HuH-7 (cell line): ENCODE data around the gene COL1A2.

Source experiments
- DNase-seq: peaks from one replicate; pipeline ENCODE4 v3.0.0; 2011; ENCODE audit warnings: low spot score

COL1A2 gene

GRCh38 chr7:94410413-94411187 is 15.9 kb downstream of the COL1A2 start:
- no peak for DNase-seq

DNA sequence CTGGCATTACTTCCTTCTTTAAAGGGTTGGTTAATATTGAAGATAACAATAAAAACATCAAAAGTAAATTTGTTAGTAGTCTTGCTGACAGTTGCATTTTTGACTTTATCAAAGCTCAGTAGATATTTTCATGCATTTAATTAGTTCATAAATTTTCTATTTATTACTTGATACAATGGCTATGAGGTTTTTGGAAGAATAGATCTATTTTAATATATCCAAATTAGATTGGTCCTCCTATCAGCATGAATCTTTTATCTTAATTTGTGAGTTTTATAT is 16.4 kb downstream of the COL1A2 start:
- DNase-seq = no peak

- no peak for DNase-seq
These were observed 18.1 kb downstream of the COL1A2 start for GRCh38 chr7:94412762-94413322.

DNA sequence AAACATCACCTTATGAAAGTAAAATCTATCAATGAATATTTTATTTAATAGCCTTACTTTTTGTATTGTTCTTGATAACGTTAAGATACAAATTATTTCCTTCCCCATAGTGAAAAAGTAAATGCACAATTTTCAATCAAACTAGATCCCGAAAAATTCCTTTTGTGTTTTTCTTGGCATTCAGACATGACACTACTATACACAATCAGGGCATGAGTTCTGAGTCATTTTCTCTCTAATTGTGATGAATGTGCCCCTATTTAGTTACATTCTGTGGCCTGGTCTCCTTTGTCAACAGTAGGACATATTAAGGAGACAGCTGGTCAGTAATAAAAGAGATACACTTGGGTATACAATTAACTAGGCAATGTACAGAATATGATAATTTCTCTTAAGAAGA is 19.8 kb downstream of the COL1A2 start:
- no peak for DNase-seq

- DNase-seq = no peak
These were observed 20.3 kb downstream of the COL1A2 start for GRCh38 chr7:94414980-94415379.

DNA sequence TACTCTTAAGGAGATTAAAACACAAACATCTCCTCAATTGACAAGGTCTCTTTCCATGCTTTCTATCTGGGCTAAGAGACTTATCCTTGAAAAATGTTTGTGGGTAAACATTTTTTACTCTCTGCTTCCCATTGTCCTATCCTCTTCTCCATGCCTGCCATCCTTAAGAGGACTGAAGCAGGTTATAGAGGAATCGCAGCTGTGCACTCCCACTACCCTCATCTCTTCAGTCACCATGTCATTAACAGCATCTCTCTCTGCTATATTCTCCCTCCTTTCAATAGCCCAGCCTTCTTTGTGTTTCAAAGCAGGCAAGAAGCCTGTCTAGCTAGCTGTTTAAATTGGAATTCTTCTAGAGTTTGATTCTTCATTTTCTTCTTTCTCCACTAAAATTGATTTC is 22.6 kb downstream of the COL1A2 start:
- no peak for DNase-seq

GRCh38 chr7:94417901-94418300 is 23.2 kb downstream of the COL1A2 start:
- DNase-seq = no peak

- no peak for DNase-seq
These were observed 24.2 kb downstream of the COL1A2 start for GRCh38 chr7:94418851-94419250.

DNA sequence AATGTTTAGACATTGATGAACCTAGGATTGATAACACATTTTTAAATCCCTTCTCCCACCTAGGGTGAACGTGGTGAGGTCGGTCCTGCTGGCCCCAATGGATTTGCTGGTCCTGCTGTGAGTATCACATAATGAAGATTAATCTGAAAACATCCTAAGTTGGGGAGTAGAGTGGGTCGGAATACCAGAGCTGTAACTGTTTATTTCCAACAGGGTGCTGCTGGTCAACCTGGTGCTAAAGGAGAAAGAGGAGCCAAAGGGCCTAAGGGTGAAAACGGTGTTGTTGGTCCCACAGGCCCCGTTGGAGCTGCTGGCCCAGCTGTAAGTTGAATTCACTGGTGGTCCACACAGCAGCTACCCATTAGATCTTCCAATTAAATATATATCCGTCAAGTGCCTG is 25.6 kb downstream of the COL1A2 start:
- no peak for DNase-seq

- no peak for DNase-seq
These were observed 27.0 kb downstream of the COL1A2 start for GRCh38 chr7:94421681-94422080.

DNA sequence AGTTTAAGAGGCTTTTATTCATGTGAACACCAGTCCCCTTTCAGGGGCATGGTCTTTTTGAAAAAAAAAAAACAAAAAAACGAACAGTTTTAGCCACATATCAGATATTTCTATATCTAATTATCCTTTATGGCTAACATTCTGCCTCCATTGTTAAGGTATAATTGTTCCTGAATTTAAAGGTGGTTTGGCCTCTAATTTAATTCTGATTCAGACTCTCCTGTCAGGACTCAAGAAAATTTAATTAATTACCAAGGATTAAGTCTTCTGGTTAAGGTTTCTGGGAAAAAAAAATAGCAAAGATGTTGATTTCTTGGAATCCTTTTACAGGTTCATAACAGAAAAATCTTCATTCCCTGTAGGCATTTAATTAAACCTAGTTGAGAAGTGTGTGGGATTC is 27.4 kb downstream of the COL1A2 start:
- DNase-seq = no peak

DNA sequence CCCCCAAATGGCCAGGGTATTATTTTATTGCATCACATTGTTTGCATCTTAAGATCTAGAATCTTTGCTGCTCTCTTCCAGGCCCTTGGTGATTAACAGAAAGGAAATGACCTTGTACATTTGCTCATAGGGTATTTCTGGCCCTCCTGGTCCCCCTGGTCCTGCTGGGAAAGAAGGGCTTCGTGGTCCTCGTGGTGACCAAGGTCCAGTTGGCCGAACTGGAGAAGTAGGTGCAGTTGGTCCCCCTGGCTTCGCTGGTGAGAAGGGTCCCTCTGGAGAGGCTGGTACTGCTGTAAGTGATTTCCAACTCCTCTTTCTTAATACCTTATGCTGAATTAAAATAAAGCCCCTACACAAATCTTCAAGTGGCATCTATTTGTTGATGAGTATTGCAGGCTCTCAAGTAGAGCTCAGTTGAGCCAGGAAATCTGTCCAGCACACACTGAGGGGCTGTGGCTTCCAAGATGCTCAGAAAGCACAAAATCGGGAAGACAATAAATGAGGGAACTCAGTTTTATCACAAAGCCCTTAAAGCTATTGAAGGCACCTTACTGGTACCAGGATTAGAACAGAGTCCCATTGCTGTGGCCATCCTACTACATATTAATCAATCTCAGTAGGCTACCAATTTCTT is 28.2 kb downstream of the COL1A2 start:
- no peak for DNase-seq

DNA sequence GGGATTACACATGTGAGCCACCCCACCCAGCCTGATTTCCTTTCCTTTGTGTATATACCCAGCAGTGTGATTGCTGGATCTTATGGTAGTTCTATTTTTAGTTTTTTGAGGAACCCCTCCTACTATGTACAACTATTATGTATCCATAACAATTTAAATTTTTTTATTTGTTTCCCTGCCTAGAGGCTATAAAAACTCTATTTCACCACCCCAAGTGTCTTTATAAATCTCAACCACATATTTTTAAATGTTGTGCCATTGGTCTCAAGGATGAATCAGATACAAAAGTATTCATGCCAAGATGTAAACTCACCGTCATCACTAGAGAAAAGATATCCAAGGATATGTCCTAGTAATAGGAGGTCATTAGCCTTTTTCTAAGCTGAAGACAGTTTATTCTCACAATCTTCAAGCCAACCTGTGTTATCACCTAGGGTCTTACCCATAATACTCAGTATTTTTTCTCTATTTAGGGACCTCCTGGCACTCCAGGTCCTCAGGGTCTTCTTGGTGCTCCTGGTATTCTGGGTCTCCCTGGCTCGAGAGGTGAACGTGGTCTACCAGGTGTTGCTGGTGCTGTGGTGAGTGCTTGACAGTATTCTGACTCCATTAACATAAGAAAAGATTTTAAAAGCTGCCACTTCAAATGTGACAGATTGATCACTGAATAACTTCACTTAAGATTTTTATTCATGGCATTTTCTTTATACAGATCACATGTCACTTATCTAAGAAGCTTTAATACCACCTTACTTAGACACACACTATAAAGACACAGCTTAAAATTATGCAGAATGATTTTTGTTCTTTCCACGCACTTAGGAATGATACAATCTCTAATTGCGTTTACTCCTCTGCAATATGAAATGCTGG is 29.4 kb downstream of the COL1A2 start:
- no peak for DNase-seq

GRCh38 chr7:94425546-94425945 is 30.9 kb downstream of the COL1A2 start:
- no peak for DNase-seq

DNA sequence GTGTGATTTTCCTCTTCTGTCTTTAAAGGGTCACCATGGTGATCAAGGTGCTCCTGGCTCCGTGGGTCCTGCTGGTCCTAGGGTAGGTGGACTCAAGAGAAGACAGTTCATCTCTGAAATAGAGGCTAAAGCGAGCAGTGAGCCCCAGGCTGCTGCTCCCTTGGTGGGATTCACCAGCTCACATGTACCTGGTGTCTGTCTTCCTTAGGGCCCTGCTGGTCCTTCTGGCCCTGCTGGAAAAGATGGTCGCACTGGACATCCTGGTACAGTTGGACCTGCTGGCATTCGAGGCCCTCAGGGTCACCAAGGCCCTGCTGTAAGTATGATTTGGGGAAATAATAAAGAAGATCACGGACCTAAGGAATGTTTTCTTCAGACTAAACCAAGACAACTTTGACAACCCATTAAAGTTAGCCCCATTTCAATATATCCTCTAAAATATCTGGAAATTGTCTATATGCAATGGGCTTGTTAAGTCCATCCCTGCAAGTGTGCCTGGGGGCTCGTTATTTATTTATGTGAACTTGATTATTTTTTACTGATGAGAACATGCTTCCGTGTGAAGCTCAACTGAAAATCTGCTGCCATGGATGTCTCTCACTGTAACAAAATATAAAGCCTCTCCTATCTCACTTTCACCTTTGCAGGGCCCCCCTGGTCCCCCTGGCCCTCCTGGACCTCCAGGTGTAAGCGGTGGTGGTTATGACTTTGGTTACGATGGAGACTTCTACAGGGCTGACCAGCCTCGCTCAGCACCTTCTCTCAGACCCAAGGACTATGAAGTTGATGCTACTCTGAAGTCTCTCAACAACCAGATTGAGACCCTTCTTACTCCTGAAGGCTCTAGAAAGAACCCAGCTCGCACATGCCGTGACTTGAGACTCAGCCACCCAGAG is 32.5 kb downstream of the COL1A2 start:
- no peak for DNase-seq

DNA sequence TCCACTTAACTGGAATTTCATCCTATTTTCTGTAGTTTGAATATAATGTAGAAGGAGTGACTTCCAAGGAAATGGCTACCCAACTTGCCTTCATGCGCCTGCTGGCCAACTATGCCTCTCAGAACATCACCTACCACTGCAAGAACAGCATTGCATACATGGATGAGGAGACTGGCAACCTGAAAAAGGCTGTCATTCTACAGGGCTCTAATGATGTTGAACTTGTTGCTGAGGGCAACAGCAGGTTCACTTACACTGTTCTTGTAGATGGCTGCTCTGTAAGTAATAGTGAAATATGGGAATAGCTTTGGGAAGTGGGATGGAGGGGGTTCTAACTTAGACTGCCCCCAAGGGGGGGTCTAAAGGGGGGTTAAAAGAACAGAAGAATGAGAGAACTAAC is 34.5 kb downstream of the COL1A2 start:
- DNase-seq = no peak

GRCh38 chr7:94431176-94431575 is 36.5 kb downstream of the COL1A2 start:
- no peak for DNase-seq

DNA sequence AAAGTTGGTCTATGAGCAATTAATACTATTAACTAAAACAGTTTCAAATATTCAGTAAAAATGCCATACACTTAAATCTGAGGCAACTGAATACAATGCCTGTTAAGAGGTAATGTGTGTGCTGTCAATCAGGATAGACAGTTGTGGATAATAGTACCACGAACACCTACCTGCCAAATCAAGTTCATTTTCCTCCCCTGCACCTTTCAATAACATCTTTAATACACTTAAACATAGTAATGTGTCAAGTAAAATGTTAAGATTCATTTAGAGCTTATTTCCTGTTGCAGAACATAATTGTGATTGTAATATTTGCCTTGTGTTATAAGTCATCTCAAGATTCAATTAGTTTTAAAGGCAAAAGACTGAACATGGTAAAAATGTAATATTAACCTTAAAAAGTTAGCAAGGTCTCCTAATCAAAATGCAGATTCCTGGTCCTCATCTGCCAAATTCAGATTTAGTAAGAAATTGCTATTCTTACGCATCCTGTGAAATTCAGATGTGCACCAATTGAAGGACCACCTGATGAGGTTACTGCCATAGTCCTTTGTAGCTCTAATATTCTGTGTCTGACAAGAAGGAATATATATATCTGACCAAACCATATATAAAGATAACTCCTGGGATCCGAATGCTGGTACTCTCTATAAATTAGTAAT is 37.1 kb downstream of the COL1A2 start:
- DNase-seq = no peak

DNA sequence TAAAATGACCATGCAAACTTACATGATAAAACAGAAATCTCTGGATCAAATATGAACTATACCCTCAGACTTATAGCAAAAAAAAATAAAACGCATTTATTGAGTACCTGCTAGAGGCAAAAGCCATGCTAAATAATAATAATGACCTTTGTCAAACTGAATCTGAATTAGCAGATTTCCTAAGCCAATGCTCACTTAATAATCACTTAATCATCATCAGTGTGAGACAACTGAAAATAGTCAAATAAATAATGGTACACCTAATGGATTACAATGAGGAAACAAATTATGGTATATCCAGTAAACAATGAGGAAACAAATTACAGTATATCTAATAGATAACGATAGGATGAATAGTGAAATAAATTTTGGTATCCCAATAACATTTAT is 37.6 kb downstream of the COL1A2 start:
- no peak for DNase-seq

DNA sequence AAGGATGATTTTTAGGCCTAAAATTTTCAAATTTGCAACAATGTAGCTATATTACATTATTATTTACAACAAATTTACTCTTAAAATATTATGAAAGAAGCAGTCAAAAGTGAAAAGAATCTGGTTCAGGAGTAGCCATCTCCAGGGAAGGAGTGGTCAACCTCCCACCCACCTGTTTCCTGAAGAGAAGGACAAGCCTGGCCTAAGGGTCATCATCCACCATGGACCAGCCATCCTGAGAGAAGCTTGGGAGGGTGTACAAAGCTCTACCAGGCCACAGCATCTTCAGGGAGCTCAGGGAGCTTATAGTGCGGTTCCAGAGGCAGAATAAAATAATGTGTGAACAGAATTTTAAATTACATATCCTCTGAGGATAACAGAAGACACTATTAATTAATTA is 38.1 kb downstream of the COL1A2 start:
- no peak for DNase-seq

DNA sequence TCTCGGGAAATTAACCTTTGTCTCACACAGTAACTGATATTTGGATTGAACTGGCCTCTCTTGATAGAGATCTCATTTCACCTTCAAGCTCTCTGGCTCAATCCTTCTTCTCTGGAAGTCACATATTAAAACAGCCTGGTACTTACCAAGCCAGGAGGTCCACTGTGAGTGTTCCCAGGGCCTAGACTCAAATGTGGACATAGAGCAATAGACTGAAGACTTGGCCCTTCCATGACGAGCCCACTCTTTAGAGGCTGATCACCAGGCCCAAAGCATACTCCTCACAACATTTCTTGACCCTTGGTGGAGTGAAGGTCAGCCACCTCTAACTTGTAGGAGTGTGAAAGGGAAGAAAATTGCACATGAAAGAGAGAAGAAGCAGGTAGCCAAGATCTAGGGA is 38.5 kb downstream of the COL1A2 start:
- DNase-seq = no peak
